Sigmoid colon (tissue), 7 donors: ENCODE results near the gene SORCS2. TPM values are rescaled to one million over a fixed set of nuclear protein-coding genes. Genes with fewer than 3 reads are reported as not detected.

Experiments used
- DNase-seq: peaks from one replicate; pipeline ENCODE4 v3.0.0-alpha.2; 2019
- H3K27ac ChIP-seq, 4 donors: fragments of 200-600 bp; sonication (generic); one replicate each; pipeline ENCODE4 v1.5.1; 2016 to 2019; ENCODE audit warnings: mild to moderate bottlenecking in 1 of 4
- H3K27me3 ChIP-seq, 3 donors: fragments of 200-600 bp; sonication (generic); one replicate each; pipeline ENCODE4 v1.5.1; 2019; ENCODE audit warnings: mild to moderate bottlenecking in 1 of 3
- H3K36me3 ChIP-seq, 4 donors: fragments of 200-600 bp; sonication (generic); one replicate each; pipeline ENCODE4 v1.5.1; 2016 to 2019
- H3K4me1 ChIP-seq, 4 donors: fragments of 200-600 bp; sonication (generic); one replicate each; pipeline ENCODE4 v1.5.1; 2017 to 2019
- H3K4me3 ChIP-seq, 4 donors: fragments of 200-600 bp; sonication (generic); one replicate each; pipeline ENCODE4 v1.5.1; 2017 to 2019; ENCODE audit warnings: mild to moderate bottlenecking in 2 of 4, moderate library complexity in 1 of 4
- H3K9me3 ChIP-seq, 4 donors: fragments of 200-600 bp in 3 of 4; sonication (generic) in 3 of 4; one replicate each; pipeline versions ENCODE4 v1.5.1 to v1.6.1; 2013 to 2019
- CTCF ChIP-seq, 4 experiments: fragments of 450-650 bp in 3 of 4; fragments of 200-600 bp in 1 of 4; IDR thresholded peaks; one replicate each; pipeline ENCODE4 v1.5.1; 2016 to 2019; ENCODE audit warnings: antibody characterized with exemption in 4 of 4, mild to moderate bottlenecking in 3 of 4, moderate library complexity in 2 of 4
- EP300 ChIP-seq, 4 donors: sonication (generic); formaldehyde crosslinking; IDR thresholded peaks; one replicate each; pipeline ENCODE4 v1.6.1; 2017; ENCODE audit warnings: antibody characterized with exemption in 4 of 4
- POLR2A ChIP-seq, 2 donors: fragments of 450-650 bp; IDR thresholded peaks; one replicate each; pipeline ENCODE4 v1.6.1; 2016; ENCODE audit warnings: antibody characterized with exemption in 2 of 2, mild to moderate bottlenecking in 2 of 2, moderate library complexity in 2 of 2
- POLR2AphosphoS5 ChIP-seq, 4 donors: sonication (generic); formaldehyde crosslinking; IDR thresholded peaks; one replicate each; pipeline ENCODE4 v1.6.1; 2017; ENCODE audit warnings: antibody characterized with exemption in 4 of 4
- WGBS, 2 donors: extraction: QIAGEN DNeasy Blood & Tissue Kit; methylation state at CpG; one replicate each; pipeline ENCODE4 v1.1.7; 2013; 5-methylcytosine and 5-hydroxymethylcytosine counted together
- intact Hi-C: fragments of 100-400 bp; cut with DNase I; formaldehyde crosslinking; loops from one replicate; pipeline ENCODE4 v1.15.1; 2023
- polyA plus RNA-seq, 3 donors: library from polyadenylated mRNA; stranded (reverse); fragments of 200-250 nt; gene quantifications; one replicate each; pipeline ENCODE4 v1.2.3, GENCODE V29; 2013
- total RNA-seq, 4 donors: library from RNA; depleted of rRNA; stranded (reverse); fragments of >200 nt; gene quantifications; one replicate each; pipeline ENCODE4 v1.1.0, GENCODE V29; 2016
- donor health status: healthy with polysubstance abuse.
- donor health status: Bipolar disorder and iron deficiency.
- donor health status: healthy.

The SORCS2 gene
- total and polyA plus RNA-seq, 7 donors: 1.8 to 6.4 (median 3.9) TPM; not detected in 2

- intact Hi-C loops: no loop called here
- no peak overlapping the region for H3K4me3 ChIP-seq
- WGBS, 2 donors: 81 to 85% methylated on average over 18 of the region's 18 CpGs
- no peaks in the 10 kb centered on the region for H3K36me3 ChIP-seq
- peaks cover 0 to 7% (median 2%) of the 10 kb centered on the region in 4 donors for H3K9me3 ChIP-seq
- H3K27ac ChIP-seq: no peak overlapping the region
- no peaks in the 10 kb centered on the region for H3K4me1 ChIP-seq
- H3K27me3 ChIP-seq: no peaks in the 10 kb centered on the region
- DNase-seq: no peak
- TF ChIP-seq POLR2A (IDR thresholded peaks at IDR 0.05) (no peak), POLR2AphosphoS5 (IDR thresholded peaks at IDR 0.05) (no peak), EP300 (IDR thresholded peaks at IDR 0.05) (no peak), CTCF (IDR thresholded peaks at IDR 0.05) (no peak)
Observed at GRCh38 chr4:7348946-7349900, 156.9 kb downstream of the SORCS2 start.

- no peaks in the 10 kb centered on the region for H3K4me1 ChIP-seq
- H3K27me3 ChIP-seq: no peaks in the 10 kb centered on the region
- TF ChIP-seq CTCF (IDR thresholded peaks at IDR 0.05) (no peak), EP300 (IDR thresholded peaks at IDR 0.05) (no peak), POLR2A (IDR thresholded peaks at IDR 0.05) (no peak), POLR2AphosphoS5 (IDR thresholded peaks at IDR 0.05) (no peak)
- H3K4me3 ChIP-seq: no peak overlapping the region
- H3K27ac ChIP-seq: no peak overlapping the region
- 66 to 76% methylated on average over 6 of the region's 6 CpGs for WGBS, 2 donors
- H3K36me3 ChIP-seq: no peaks in the 10 kb centered on the region
- intact Hi-C loops: no loop called here
- H3K9me3 ChIP-seq: peaks cover 0 to 7% (median 2%) of the 10 kb centered on the region in 4 donors
- DNase-seq: no peak
Observed at GRCh38 chr4:7350396-7350795, 158.1 kb downstream of the SORCS2 start.

GRCh38 chr4:7351014-7351413, 158.7 kb downstream of the SORCS2 start:
- Histone ChIP-seq H3K4me3 (no peak overlapping the region), H3K36me3 (no peaks in the 10 kb centered on the region), H3K27me3 (no peaks in the 10 kb centered on the region), H3K27ac (no peak overlapping the region), H3K4me1 (no peaks in the 10 kb centered on the region), H3K9me3 (peaks cover 0 to 7% (median 2%) of the 10 kb centered on the region in 4 donors)
- intact Hi-C loops: no loop called here
- no peak for DNase-seq
- 63 to 71% methylated on average over 12 of the region's 12 CpGs for WGBS, 2 donors
- no peak for TF ChIP-seq POLR2A (IDR thresholded peaks at IDR 0.05)
- no peak for TF ChIP-seq EP300 (IDR thresholded peaks at IDR 0.05)
- no peak for TF ChIP-seq POLR2AphosphoS5 (IDR thresholded peaks at IDR 0.05)
- no peak for TF ChIP-seq CTCF (IDR thresholded peaks at IDR 0.05)

GRCh38 chr4:7352486-7352885, 160.1 kb downstream of the SORCS2 start:
- H3K36me3 ChIP-seq: no peaks in the 10 kb centered on the region
- no peaks in the 10 kb centered on the region for H3K27me3 ChIP-seq
- no peak overlapping the region for H3K4me3 ChIP-seq
- 74 to 79% methylated on average over 6 of the region's 6 CpGs for WGBS, 2 donors
- TF ChIP-seq POLR2AphosphoS5 (IDR thresholded peaks at IDR 0.05) (no peak), EP300 (IDR thresholded peaks at IDR 0.05) (no peak), CTCF (IDR thresholded peaks at IDR 0.05) (no peak), POLR2A (IDR thresholded peaks at IDR 0.05) (no peak)
- H3K27ac ChIP-seq: no peak overlapping the region
- DNase-seq: no peak
- intact Hi-C loops: no loop called here
- H3K9me3 ChIP-seq: no peaks in the 10 kb centered on the region
- peaks cover 0 to 5% (median 0%) of the 10 kb centered on the region in 4 donors for H3K4me1 ChIP-seq
